Sigmoid colon (tissue), 7 donors: ENCODE results near the gene RNASEH2A. TPM values are rescaled to one million over a fixed set of nuclear protein-coding genes. Genes with fewer than 3 reads are reported as not detected.

Experiments
- DNase-seq: peaks from one replicate; pipeline ENCODE4 v3.0.0-alpha.2; 2019
- H3K27ac ChIP-seq, 4 donors: fragments of 200-600 bp; sonication (generic); one replicate each; pipeline ENCODE4 v1.5.1; 2016 to 2019; ENCODE audit warnings: mild to moderate bottlenecking in 1 of 4
- H3K27me3 ChIP-seq, 3 donors: fragments of 200-600 bp; sonication (generic); one replicate each; pipeline ENCODE4 v1.5.1; 2019; ENCODE audit warnings: mild to moderate bottlenecking in 1 of 3
- H3K36me3 ChIP-seq, 4 donors: fragments of 200-600 bp; sonication (generic); one replicate each; pipeline ENCODE4 v1.5.1; 2016 to 2019
- H3K4me1 ChIP-seq, 4 donors: fragments of 200-600 bp; sonication (generic); one replicate each; pipeline ENCODE4 v1.5.1; 2017 to 2019
- H3K4me3 ChIP-seq, 4 donors: fragments of 200-600 bp; sonication (generic); one replicate each; pipeline ENCODE4 v1.5.1; 2017 to 2019; ENCODE audit warnings: mild to moderate bottlenecking in 2 of 4, moderate library complexity in 1 of 4
- H3K9me3 ChIP-seq, 4 donors: fragments of 200-600 bp in 3 of 4; sonication (generic) in 3 of 4; one replicate each; pipeline versions ENCODE4 v1.5.1 to v1.6.1; 2013 to 2019
- EP300 ChIP-seq, 4 donors: sonication (generic); formaldehyde crosslinking; IDR thresholded peaks; one replicate each; pipeline ENCODE4 v1.6.1; 2017; ENCODE audit warnings: antibody characterized with exemption in 4 of 4
- POLR2A ChIP-seq, 2 donors: fragments of 450-650 bp; IDR thresholded peaks; one replicate each; pipeline ENCODE4 v1.6.1; 2016; ENCODE audit warnings: antibody characterized with exemption in 2 of 2, mild to moderate bottlenecking in 2 of 2, moderate library complexity in 2 of 2
- POLR2AphosphoS5 ChIP-seq, 4 donors: sonication (generic); formaldehyde crosslinking; IDR thresholded peaks; one replicate each; pipeline ENCODE4 v1.6.1; 2017; ENCODE audit warnings: antibody characterized with exemption in 4 of 4
- WGBS, 2 donors: extraction: QIAGEN DNeasy Blood & Tissue Kit; methylation state at CpG; one replicate each; pipeline ENCODE4 v1.1.7; 2013; 5-methylcytosine and 5-hydroxymethylcytosine counted together
- intact Hi-C: fragments of 100-400 bp; cut with DNase I; formaldehyde crosslinking; loops from one replicate; pipeline ENCODE4 v1.15.1; 2023
- polyA plus RNA-seq, 3 donors: library from polyadenylated mRNA; stranded (reverse); fragments of 200-250 nt; gene quantifications; one replicate each; pipeline ENCODE4 v1.2.3, GENCODE V29; 2013
- total RNA-seq, 4 donors: library from RNA; depleted of rRNA; stranded (reverse); fragments of >200 nt; gene quantifications; one replicate each; pipeline ENCODE4 v1.1.0, GENCODE V29; 2016
- TF ChIP-seq, protein P1 (sequence below), 4 experiments: fragments of 450-650 bp in 3 of 4; fragments of 200-600 bp in 1 of 4; IDR thresholded peaks; one replicate each; pipeline ENCODE4 v1.5.1; 2016 to 2019; ENCODE audit warnings: antibody characterized with exemption in 4 of 4, mild to moderate bottlenecking in 3 of 4, moderate library complexity in 2 of 4
- donor health status: healthy with polysubstance abuse.
- donor health status: Bipolar disorder and iron deficiency.
- donor health status: healthy.

Gene RNASEH2A
- total and polyA plus RNA-seq, 7 donors: 1.9 to 22.1 (median 3.7) TPM

DNA sequence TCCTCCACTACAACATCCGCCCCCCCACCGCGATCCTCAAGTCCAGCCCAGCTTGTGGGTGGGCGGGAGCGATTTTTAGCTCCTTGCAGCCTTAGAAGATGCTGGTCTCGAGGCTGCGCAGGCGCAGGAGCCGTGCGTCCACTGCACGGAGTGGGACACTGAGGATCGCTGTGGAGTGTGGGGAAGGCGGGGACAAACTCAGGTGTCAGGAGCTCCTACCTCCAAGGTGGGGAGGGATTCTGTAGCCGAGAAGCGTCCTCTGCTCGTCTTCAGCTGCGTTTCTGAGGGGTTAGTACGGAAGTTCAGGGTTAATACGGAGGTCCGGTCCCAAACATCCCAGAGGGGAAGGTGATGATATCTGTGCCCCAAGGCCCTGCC lies 28.2 kb downstream of the RNASEH2A start, which contains the start of gene RTBDN:
Gene RTBDN (minus strand): TSS at position 14 of the 378 bp plus-strand sequence. CDS start 4,600 bp downstream, outside the sequence.
- peaks cover 0 to 34% (median 26%) of the 10 kb centered on the region in 4 donors for H3K4me1 ChIP-seq
- DNase-seq: no peak
- H3K4me3 ChIP-seq: peak within 1 kb of the TSS in 3 of 4 donors; percentile 31 to 44 (median 43)
- no peak for TF ChIP-seq POLR2A (IDR thresholded peaks at IDR 0.05)
- no peak for TF ChIP-seq EP300 (IDR thresholded peaks at IDR 0.05)
- no peak for TF ChIP-seq POLR2AphosphoS5 (IDR thresholded peaks at IDR 0.05)
- TF ChIP-seq, protein P1, sequence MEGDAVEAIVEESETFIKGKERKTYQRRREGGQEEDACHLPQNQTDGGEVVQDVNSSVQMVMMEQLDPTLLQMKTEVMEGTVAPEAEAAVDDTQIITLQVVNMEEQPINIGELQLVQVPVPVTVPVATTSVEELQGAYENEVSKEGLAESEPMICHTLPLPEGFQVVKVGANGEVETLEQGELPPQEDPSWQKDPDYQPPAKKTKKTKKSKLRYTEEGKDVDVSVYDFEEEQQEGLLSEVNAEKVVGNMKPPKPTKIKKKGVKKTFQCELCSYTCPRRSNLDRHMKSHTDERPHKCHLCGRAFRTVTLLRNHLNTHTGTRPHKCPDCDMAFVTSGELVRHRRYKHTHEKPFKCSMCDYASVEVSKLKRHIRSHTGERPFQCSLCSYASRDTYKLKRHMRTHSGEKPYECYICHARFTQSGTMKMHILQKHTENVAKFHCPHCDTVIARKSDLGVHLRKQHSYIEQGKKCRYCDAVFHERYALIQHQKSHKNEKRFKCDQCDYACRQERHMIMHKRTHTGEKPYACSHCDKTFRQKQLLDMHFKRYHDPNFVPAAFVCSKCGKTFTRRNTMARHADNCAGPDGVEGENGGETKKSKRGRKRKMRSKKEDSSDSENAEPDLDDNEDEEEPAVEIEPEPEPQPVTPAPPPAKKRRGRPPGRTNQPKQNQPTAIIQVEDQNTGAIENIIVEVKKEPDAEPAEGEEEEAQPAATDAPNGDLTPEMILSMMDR (IDR thresholded peaks at IDR 0.05): no peak
- H3K9me3 ChIP-seq: no peaks in the 10 kb centered on the region
- WGBS, 2 donors: 10 to 12% methylated on average over 20 of the region's 20 CpGs
- intact Hi-C loops: no loop called here
- no peaks in the 10 kb centered on the region for H3K36me3 ChIP-seq
- peaks cover 85 to 100% (median 92%) of the 10 kb centered on the region in 3 donors for H3K27me3 ChIP-seq
- H3K27ac ChIP-seq: no peak within 1 kb of the TSS

DNA sequence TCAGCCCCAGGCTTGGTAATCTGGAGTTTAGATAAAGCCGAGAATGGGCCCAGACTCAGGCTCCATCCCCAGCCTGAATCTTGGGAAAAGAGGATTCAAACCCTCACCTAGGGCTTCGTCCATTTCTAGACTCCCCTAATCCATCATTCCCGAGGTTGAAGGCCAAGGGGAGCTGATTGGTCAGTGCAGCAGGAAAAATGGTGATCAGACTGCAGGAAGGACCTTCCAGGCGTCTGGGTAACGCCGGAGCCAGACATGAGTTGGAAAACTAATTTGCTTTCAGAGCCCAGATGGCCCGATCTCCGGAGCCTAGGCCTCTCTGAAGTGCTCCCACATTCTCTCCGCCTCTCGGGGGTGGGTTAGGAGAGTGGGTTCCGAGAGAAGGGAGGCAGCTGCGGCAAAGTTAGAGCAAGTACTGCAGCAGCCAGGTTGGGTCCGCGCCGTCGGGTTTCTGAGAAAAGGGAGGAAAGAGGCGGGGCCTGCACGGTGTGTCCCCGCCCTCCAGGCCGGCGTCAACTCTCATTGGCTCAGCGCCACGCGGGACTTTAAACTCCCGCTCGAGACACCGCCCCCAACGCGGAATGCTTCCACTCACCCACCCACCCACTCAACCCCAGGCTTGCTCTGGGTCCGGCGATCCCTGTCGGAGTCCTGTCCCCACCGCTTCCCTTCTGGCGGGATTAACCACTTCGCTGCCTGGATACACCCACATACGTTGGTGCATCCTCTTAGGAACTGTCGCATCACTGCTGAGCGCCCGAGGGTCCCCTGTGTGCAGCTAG lies 28.8 kb downstream of the RNASEH2A start:
- DNase-seq: no peak
- intact Hi-C loops: no loop called here
- H3K9me3 ChIP-seq: no peaks in the 10 kb centered on the region
- no peak overlapping the region for H3K4me3 ChIP-seq
- no peaks in the 10 kb centered on the region for H3K36me3 ChIP-seq
- H3K27me3 ChIP-seq: peaks cover 81 to 100% (median 92%) of the 10 kb centered on the region in 3 donors
- TF ChIP-seq, protein P1 (IDR thresholded peaks at IDR 0.05): no peak
- no peak for TF ChIP-seq POLR2A (IDR thresholded peaks at IDR 0.05)
- no peak for TF ChIP-seq POLR2AphosphoS5 (IDR thresholded peaks at IDR 0.05)
- TF ChIP-seq EP300 (IDR thresholded peaks at IDR 0.05): no peak
- H3K27ac ChIP-seq: no peak overlapping the region
- H3K4me1 ChIP-seq: peaks cover 0 to 35% (median 26%) of the 10 kb centered on the region in 4 donors
- 7 to 10% methylated on average over 39 of the region's 39 CpGs for WGBS, 2 donors

DNA sequence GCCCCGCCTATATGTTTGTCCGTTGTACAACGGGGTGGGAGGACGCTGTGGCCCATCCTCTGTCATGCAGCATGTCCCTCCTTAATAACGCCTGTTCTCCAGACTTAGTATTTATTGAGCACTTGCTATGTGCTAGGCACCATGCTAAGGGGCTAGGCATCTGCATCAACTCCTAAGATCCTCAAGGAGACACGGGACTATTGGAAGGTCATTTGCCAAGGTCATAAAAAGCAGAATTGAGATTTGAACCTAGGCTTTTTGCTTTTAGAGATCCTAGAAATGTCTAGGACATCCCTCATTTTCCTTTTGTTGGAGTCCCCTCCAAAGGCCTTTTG lies 30.1 kb downstream of the RNASEH2A start:
- no peaks in the 10 kb centered on the region for H3K9me3 ChIP-seq
- no peak for DNase-seq
- H3K4me3 ChIP-seq: no peak overlapping the region
- TF ChIP-seq POLR2AphosphoS5 (IDR thresholded peaks at IDR 0.05) (no peak), EP300 (IDR thresholded peaks at IDR 0.05) (no peak), POLR2A (IDR thresholded peaks at IDR 0.05) (no peak)
- TF ChIP-seq, protein P1 (IDR thresholded peaks at IDR 0.05): no peak
- intact Hi-C loops: no loop called here
- peaks cover 87 to 100% (median 95%) of the 10 kb centered on the region in 3 donors for H3K27me3 ChIP-seq
- no peak overlapping the region for H3K27ac ChIP-seq
- WGBS, 2 donors: 3 to 8% methylated on average over 6 of the region's 6 CpGs
- peaks cover 0 to 47% (median 34%) of the 10 kb centered on the region in 4 donors for H3K4me1 ChIP-seq
- no peaks in the 10 kb centered on the region for H3K36me3 ChIP-seq

DNA sequence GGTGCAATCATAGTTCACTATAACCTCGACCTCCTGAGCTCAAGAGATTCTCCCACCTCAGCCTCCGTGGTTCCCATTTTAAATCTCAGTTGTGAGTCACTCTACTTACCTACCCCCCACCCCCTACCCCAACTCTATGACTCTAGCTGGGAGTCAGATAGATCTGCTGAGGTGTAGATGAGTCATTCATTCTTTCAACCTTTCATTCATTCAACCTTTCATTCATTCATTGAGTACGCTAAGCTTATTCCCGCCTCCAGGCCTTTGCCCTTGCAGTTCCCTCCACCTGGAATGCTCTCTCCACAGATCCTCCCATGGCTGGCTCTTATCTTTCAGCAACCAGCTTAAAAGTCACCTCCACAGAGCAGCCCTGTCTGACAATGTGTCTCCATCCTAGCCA lies 30.8 kb downstream of the RNASEH2A start:
- intact Hi-C loops: no loop called here
- peaks cover 87 to 100% (median 95%) of the 10 kb centered on the region in 3 donors for H3K27me3 ChIP-seq
- TF ChIP-seq, protein P1 (IDR thresholded peaks at IDR 0.05): no peak
- TF ChIP-seq POLR2A (IDR thresholded peaks at IDR 0.05) (no peak), POLR2AphosphoS5 (IDR thresholded peaks at IDR 0.05) (no peak), EP300 (IDR thresholded peaks at IDR 0.05) (no peak)
- DNase-seq: no peak
- H3K9me3 ChIP-seq: no peaks in the 10 kb centered on the region
- H3K36me3 ChIP-seq: no peaks in the 10 kb centered on the region
- 48 to 79% methylated on average over 4 of the region's 4 CpGs for WGBS, 2 donors
- H3K4me1 ChIP-seq: peaks cover 0 to 46% (median 34%) of the 10 kb centered on the region in 4 donors
- no peak overlapping the region for H3K27ac ChIP-seq
- H3K4me3 ChIP-seq: no peak overlapping the region
